Fibroblast of the aortic adventitia (primary cell): ENCODE results near the gene CHST15. TPM values are rescaled to one million over a fixed set of nuclear protein-coding genes. Genes with fewer than 3 reads are reported as not detected.
A peak's percentile ranks its signal among the peaks of the same experiment; 100 is the strongest.

Experiments
- DNase-seq: peaks from one replicate; pipeline ENCODE4 v3.0.0-alpha.2; 2010; ENCODE audit warnings: low read depth
- H3K4me3 ChIP-seq: 2 replicates; pipeline ENCODE4 v1.5.1; 2011; ENCODE audit warnings: low read depth, mild to moderate bottlenecking, control low read depth, low read length, moderate library complexity
- CTCF ChIP-seq: IDR thresholded peaks from 2 replicates; pipeline ENCODE4 v1.5.1; 2011; ENCODE audit warnings: mild to moderate bottlenecking, low read length, control low read depth, inconsistent platforms; ENCODE audit not compliant: insufficient read depth
- total RNA-seq: library from RNA; depleted of rRNA; stranded (reverse); fragments of >200 nt; gene quantifications from 2 replicates; pipeline ENCODE4 v1.2.3, GENCODE V29; 2012; ENCODE audit warnings: low replicate concordance

Gene CHST15
- total RNA-seq, 1 donor = 2.0 TPM

DNA sequence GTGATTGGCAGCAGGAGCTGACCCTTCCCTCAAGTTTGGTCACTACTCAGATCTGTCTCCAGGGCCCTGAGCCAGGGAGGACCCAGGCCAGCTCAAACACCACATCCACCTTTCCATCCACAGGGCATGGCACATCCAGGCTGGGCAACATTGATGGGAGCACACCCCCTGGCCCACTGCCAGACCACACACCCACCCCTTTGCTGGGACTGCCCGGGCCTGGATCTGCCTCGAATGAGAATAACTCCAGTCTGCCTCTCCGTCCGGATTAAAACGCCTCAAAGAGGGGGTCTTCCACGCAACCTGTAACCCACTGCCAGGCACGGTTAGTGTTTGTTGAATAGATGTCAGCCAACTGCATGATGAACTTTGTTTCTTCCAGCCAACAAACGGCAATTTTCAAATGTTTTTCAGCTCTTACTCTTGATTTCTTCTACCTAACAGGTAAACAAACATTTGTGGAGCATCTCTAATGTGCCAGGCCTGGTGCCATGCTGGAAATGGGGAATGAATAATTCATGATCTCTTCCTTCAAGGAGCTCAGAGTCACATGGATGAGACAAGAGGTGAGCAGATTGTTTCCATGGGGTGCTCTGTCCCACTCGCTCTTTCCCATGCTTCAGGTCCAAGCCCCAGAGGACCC lies 41.0 kb upstream of the CHST15 start:
- no peak overlapping the region for H3K4me3 ChIP-seq
- DNase-seq = no peak
- TF ChIP-seq CTCF = no peak

- peak; percentile 32 for DNase-seq
- H3K4me3 ChIP-seq = no peak overlapping the region
- no peak for TF ChIP-seq CTCF
Measured at GRCh38 chr10:124132876-124133275, 39.5 kb upstream of the CHST15 start.

GRCh38 chr10:124132306-124132705 lies 38.9 kb upstream of the CHST15 start:
- no peak overlapping the region for H3K4me3 ChIP-seq
- DNase-seq = no peak
- TF ChIP-seq CTCF = no peak

DNA sequence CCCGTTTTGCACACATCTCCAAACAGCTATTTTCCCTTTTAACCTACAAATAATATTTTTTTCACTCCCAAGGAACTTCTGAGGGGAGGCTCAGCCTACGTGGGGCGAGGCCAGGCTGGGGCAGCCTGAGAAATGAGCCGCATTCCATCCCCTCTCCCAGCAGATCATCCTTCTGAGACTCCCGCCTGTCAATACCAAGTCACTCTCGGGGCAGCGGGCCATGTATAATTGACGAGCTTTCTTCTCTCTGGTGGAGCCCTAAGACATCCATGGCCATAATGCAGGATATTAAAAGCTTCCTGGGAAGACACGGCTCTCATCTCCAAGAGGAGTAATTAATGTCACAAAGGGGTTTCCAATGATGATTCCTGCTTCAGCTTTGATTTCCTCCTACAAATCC lies 37.8 kb upstream of the CHST15 start:
- no peak for TF ChIP-seq CTCF
- no peak overlapping the region for H3K4me3 ChIP-seq
- no peak for DNase-seq

GRCh38 chr10:124130198-124130900 lies 37.0 kb upstream of the CHST15 start:
- TF ChIP-seq CTCF = no peak
- H3K4me3 ChIP-seq = no peak overlapping the region
- no peak for DNase-seq

GRCh38 chr10:124129471-124129870 lies 36.1 kb upstream of the CHST15 start:
- DNase-seq = no peak
- TF ChIP-seq CTCF = no peak
- H3K4me3 ChIP-seq = no peak overlapping the region

DNA sequence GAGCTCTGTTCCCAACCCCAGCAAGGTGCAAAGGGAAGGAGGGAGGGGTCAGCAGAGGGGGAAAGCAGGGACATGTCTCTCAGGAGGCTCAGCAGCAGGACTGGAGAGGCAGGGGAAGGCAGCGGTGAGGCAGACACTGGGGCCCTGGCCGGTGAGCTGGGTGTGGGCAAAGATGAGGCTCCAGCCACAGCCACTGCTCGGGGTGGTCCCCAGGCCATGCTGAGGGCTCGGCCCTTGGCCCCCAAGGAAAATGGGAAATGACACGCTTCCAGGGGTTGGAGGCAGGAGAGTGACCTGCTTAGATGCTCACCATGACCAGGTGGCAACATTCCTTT lies 35.4 kb upstream of the CHST15 start:
- no peak for TF ChIP-seq CTCF
- H3K4me3 ChIP-seq = no peak overlapping the region
- no peak for DNase-seq
